Measurements from ENCODE around the gene PLA2G2F.

The PLA2G2F gene

DNA sequence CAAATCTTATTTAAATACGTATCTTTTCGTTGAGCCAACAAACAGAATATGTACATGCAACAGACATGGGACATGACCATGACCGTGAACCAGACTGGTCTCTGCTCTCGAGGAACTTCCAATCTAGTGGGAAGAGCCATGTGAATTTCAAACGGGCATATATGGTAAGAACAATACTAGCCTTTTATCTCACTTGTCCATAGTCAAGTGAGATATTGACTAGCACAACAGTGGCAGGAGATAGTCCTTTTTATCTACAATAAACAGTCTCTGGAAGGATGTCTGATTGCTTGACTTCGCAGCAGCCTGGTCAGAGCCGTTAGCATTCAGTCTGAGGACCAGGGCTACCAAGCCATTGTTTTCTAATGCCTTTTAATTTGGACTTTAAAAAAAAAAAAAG, 59.8 kb downstream of the PLA2G2F start:
- no peak for TF ChIP-seq CTCF (IDR thresholded peaks at IDR 0.05; ENCODE audit: low read depth, low read length)
- DNase-seq (ENCODE audit: extremely low read depth, low read depth): no peak

GRCh38 chr1:20199403-20199802, 60.3 kb downstream of the PLA2G2F start:
- no peak for DNase-seq (ENCODE audit: extremely low read depth, low read depth)
- no peak for TF ChIP-seq CTCF (IDR thresholded peaks at IDR 0.05; ENCODE audit: low read depth, low read length)

- TF ChIP-seq CTCF (IDR thresholded peaks at IDR 0.05; ENCODE audit: low read depth, low read length): no peak
- DNase-seq (ENCODE audit: extremely low read depth, low read depth): no peak
Measured at GRCh38 chr1:20199840-20200239, 60.7 kb downstream of the PLA2G2F start.
